ENCODE data around the gene DOC2B. TPM values are rescaled to one million over a fixed set of nuclear protein-coding genes. Genes with fewer than 3 reads are reported as not detected.

DOC2B gene
- total RNA-seq, 1 experiment from 2014 or later: 15.2 TPM

- Histone ChIP-seq H3K36me3 (ENCODE audit: control insufficient read depth in 1 of 2, insufficient read depth in 2 of 2, low read length in 2 of 2) (no peaks in the 10 kb centered on the region), H3K4me2 (ENCODE audit: low read length) (no peak overlapping the region), H4K20me1 (ENCODE audit: insufficient read depth) (no peaks in the 10 kb centered on the region), H3K4me1 (ENCODE audit: control insufficient read depth in 1 of 2, insufficient read depth in 2 of 2, low read length in 2 of 2) (no peaks in the 10 kb centered on the region), H3K27ac (ENCODE audit: low read depth, low read length) (no peak overlapping the region), H3K4me3 (replicated peaks in 1 of 2; ENCODE audit: low read depth in 1 of 2, low read length in 2 of 2) (no peak overlapping the region), H3K9ac (ENCODE audit: low read length) (no peak overlapping the region), H3K9me2 (ENCODE audit: insufficient read depth) (no peaks in the 10 kb centered on the region), H2AFZ (ENCODE audit: low read depth, low read length, poor library complexity, severe bottlenecking) (no peak overlapping the region), H3K27me3 (ENCODE audit: insufficient read depth, low read length) (peaks cover 8% of the 10 kb centered on the region; the same call in 1 of the 2 replicates), H3K9me3 (ENCODE audit: control insufficient read depth in 1 of 2, insufficient read depth in 1 of 2, low read depth in 1 of 2, low read length in 2 of 2) (no peaks in the 10 kb centered on the region; a peak in 1 of 4 replicates), H3K79me2 (ENCODE audit: insufficient read depth, low read length) (no peaks in the 10 kb centered on the region)
- ChIA-PET POLR2A (no interaction called here), RAD21 (ENCODE audit: low non-redundant PET in 1 of 2, low total read pairs in 2 of 2, uncharacterized antibody in 2 of 2, unreplicated experiment in 2 of 2) (no interaction called here), CTCF (no interaction called here)
- intact Hi-C loops (cut with micrococcal nuclease): no loop called here
- BruUV-seq (replicated peaks): no TSS peak
- no peak for TF ChIP-seq SRF (IDR thresholded peaks at IDR 0.05; ENCODE audit: low read depth)
- TF ChIP-seq ZNF274 (IDR thresholded peaks at IDR 0.05; ENCODE audit: low read depth, low read length): no peak
- no peak for TF ChIP-seq POLR2AphosphoS5 (IDR thresholded peaks at IDR 0.05; ENCODE audit: low read depth, low read length)
- TF ChIP-seq POLR2A (IDR thresholded peaks at IDR 0.05; ENCODE audit: borderline replicate concordance, extremely low read depth, insufficient read depth, insufficient read length): no peak
- no peak for DNase-seq (ENCODE audit: low read depth, low spot score)
- ATAC-seq: no peak
Observed at GRCh38 chr17:193426-193810, 12.0 kb upstream of the DOC2B start.

- no peak overlapping the region for H3K9ac ChIP-seq (ENCODE audit: low read length)
- no peaks in the 10 kb centered on the region for H3K4me1 ChIP-seq (ENCODE audit: control insufficient read depth in 1 of 2, insufficient read depth in 2 of 2, low read length in 2 of 2)
- intact Hi-C loops (cut with micrococcal nuclease): no loop called here
- no peaks in the 10 kb centered on the region for H3K79me2 ChIP-seq (ENCODE audit: insufficient read depth, low read length)
- no peaks in the 10 kb centered on the region; a peak in 1 of 4 replicates for H3K9me3 ChIP-seq (ENCODE audit: control insufficient read depth in 1 of 2, insufficient read depth in 1 of 2, low read depth in 1 of 2, low read length in 2 of 2)
- H3K27me3 ChIP-seq (ENCODE audit: insufficient read depth, low read length): peaks cover 8% of the 10 kb centered on the region; the same call in 1 of the 2 replicates
- H3K4me2 ChIP-seq (ENCODE audit: low read length): no peak overlapping the region
- no peak overlapping the region for H2AFZ ChIP-seq (ENCODE audit: low read depth, low read length, poor library complexity, severe bottlenecking)
- no peak overlapping the region for H3K4me3 ChIP-seq (replicated peaks in 1 of 2; ENCODE audit: low read depth in 1 of 2, low read length in 2 of 2)
- no peak overlapping the region for H3K27ac ChIP-seq (ENCODE audit: low read depth, low read length)
- ChIA-PET POLR2A (no interaction called here), RAD21 (ENCODE audit: low non-redundant PET in 1 of 2, low total read pairs in 2 of 2, uncharacterized antibody in 2 of 2, unreplicated experiment in 2 of 2) (no interaction called here), CTCF (no interaction called here)
- BruUV-seq (replicated peaks): no TSS peak
- ATAC-seq (no peak), DNase-seq (ENCODE audit: low read depth, low spot score) (no peak)
- no peaks in the 10 kb centered on the region for H3K9me2 ChIP-seq (ENCODE audit: insufficient read depth)
- H4K20me1 ChIP-seq (ENCODE audit: insufficient read depth): no peaks in the 10 kb centered on the region
- H3K36me3 ChIP-seq (ENCODE audit: control insufficient read depth in 1 of 2, insufficient read depth in 2 of 2, low read length in 2 of 2): no peaks in the 10 kb centered on the region
- TF ChIP-seq EGR1 (IDR thresholded peaks at IDR 0.05; ENCODE audit: low read depth) (no peak), YY1 (IDR thresholded peaks at IDR 0.05; ENCODE audit: extremely low read depth, insufficient replicate concordance, low read depth, low read length) (no peak), ATF3 (IDR thresholded peaks at IDR 0.05) (no peak), ELF1 (IDR thresholded peaks at IDR 0.05; ENCODE audit: borderline replicate concordance, low read depth) (no peak), EZH2 (IDR thresholded peaks at IDR 0.05) (no peak), ZNF274 (IDR thresholded peaks at IDR 0.05; ENCODE audit: low read depth, low read length) (no peak), EZH2phosphoT487 (IDR thresholded peaks at IDR 0.05; ENCODE audit: borderline replicate concordance) (no peak)
Observed at GRCh38 chr17:192666-193425, 11.4 kb upstream of the DOC2B start.

Data from HCT116 (cell line).